Small intestine (tissue), 7 donors: ENCODE measurements around the gene ZNF326. TPM values are rescaled to one million over a fixed set of nuclear protein-coding genes. Genes with fewer than 3 reads are reported as not detected.

Source experiments
- DNase-seq, 2 donors: peaks; one replicate each; pipeline versions ENCODE4 v3.0.0 to v3.0.0-alpha.2; 2013
- FAIRE-seq: peaks from 2 replicates; lab custom pipeline; 2012; peaks lifted over from hg19 to GRCh38; lab: Jason Lieb, UNC
- H3K27ac ChIP-seq, 3 donors: one replicate each; pipeline ENCODE4 v1.5.1; 2013; ENCODE audit warnings: low read length in 2 of 3, mild to moderate bottlenecking in 2 of 3, control low read depth in 1 of 3, inconsistent platforms in 1 of 3, low read depth in 1 of 3, moderate library complexity in 1 of 3
- H3K27me3 ChIP-seq, 3 donors: one replicate each; pipeline ENCODE4 v1.6.1; 2013; ENCODE audit warnings: low read length in 3 of 3, inconsistent platforms in 1 of 3; ENCODE audit not compliant: control insufficient read depth in 3 of 3, insufficient read depth in 3 of 3
- H3K36me3 ChIP-seq, 3 donors: one replicate each; pipeline ENCODE4 v1.6.1; 2013; ENCODE audit warnings: low read length in 3 of 3, inconsistent platforms in 1 of 3, low read depth in 1 of 3, mild to moderate bottlenecking in 1 of 3, moderate library complexity in 1 of 3; ENCODE audit not compliant: control insufficient read depth in 3 of 3, insufficient read depth in 2 of 3
- H3K4me1 ChIP-seq, 3 donors: one replicate each; pipeline ENCODE4 v1.6.1; 2013; ENCODE audit warnings: low read length in 2 of 3, inconsistent platforms in 1 of 3, low read depth in 1 of 3, mild to moderate bottlenecking in 1 of 3, moderate library complexity in 1 of 3; ENCODE audit not compliant: control insufficient read depth in 3 of 3, insufficient read depth in 2 of 3
- H3K4me3 ChIP-seq, 3 donors: one replicate each; pipeline ENCODE4 v1.5.1; 2013; ENCODE audit warnings: low read length in 3 of 3, control low read depth in 1 of 3, inconsistent platforms in 1 of 3, low read depth in 1 of 3, mild to moderate bottlenecking in 1 of 3, moderate library complexity in 1 of 3
- H3K9me3 ChIP-seq, 2 donors: one replicate each; pipeline ENCODE4 v1.6.1; 2013; ENCODE audit warnings: low read depth in 1 of 2, low read length in 1 of 2; ENCODE audit not compliant: control insufficient read depth in 2 of 2, insufficient read depth in 1 of 2
- WGBS, 3 donors: extraction: QIAGEN DNeasy Blood & Tissue Kit; methylation state at CpG; one replicate each; pipeline ENCODE4 v1.1.7; 2013; 5-methylcytosine and 5-hydroxymethylcytosine counted together
- polyA plus RNA-seq, 4 donors: library from polyadenylated mRNA; stranded (reverse) in 3 of 4; unstranded in 1 of 4; fragments of 200-250 nt in 3 of 4; fragments of 120-200 nt in 1 of 4; gene quantifications; one replicate each; pipeline versions ENCODE4 v1.2.1 to v1.2.3, GENCODE V29; 2013
- donor health status: healthy with polysubstance abuse.
- donor health status: control.
- donor health status: control.
- donor health status: Bipolar disorder and iron deficiency.
- donor health status: healthy.

Gene ZNF326
- polyA plus RNA-seq, 4 donors, result 11.3 to 49.0 (median 18.7) TPM

- no peaks in the 10 kb centered on the region for H3K27me3 ChIP-seq
- no peak for FAIRE-seq
Measured at GRCh38 chr1:89986020-89986419, 8.9 kb upstream of the ZNF326 start.

GRCh38 chr1:89987159-89987819 is 7.6 kb upstream of the ZNF326 start:
- no peaks in the 10 kb centered on the region for H3K36me3 ChIP-seq
- no peaks in the 10 kb centered on the region for H3K27me3 ChIP-seq
- H3K4me3 ChIP-seq, result no peak overlapping the region
- FAIRE-seq, result peak; percentile 59
- WGBS, 3 donors, result 0 to 2% (median 1%) methylated on average over 3 of the region's 3 CpGs
- peak; percentile 83 to 85 for DNase-seq
- H3K4me1 ChIP-seq, result peaks cover 4 to 27% (median 5%) of the 10 kb centered on the region in 3 donors
- no peaks in the 10 kb centered on the region for H3K9me3 ChIP-seq
- H3K27ac ChIP-seq, result no peak overlapping the region

More at GRCh38 chr1:89986020-89986419, 8.9 kb upstream of the ZNF326 start:
- no peak overlapping the region for H3K4me3 ChIP-seq
- DNase-seq, result peak; percentile 41 to 55
- no peak overlapping the region for H3K27ac ChIP-seq
- H3K36me3 ChIP-seq, result no peaks in the 10 kb centered on the region
- no peaks in the 10 kb centered on the region for H3K9me3 ChIP-seq
- peaks cover 1 to 27% (median 4%) of the 10 kb centered on the region in 3 donors for H3K4me1 ChIP-seq

GRCh38 chr1:89989099-89989498 is 5.8 kb upstream of the ZNF326 start:
- 86 to 93% (median 89%) methylated on average over 23 of the region's 23 CpGs for WGBS, 3 donors
- peak overlapping the region in 2 of 3 donors; percentile 60 to 93 for H3K27ac ChIP-seq

GRCh38 chr1:89989799-89990198 is 5.1 kb upstream of the ZNF326 start:
- no peaks in the 10 kb centered on the region for H3K36me3 ChIP-seq
- WGBS, 3 donors, result 10 to 51% (median 37%) methylated on average over 3 of the region's 3 CpGs
- no peak overlapping the region for H3K4me3 ChIP-seq
- H3K27ac ChIP-seq, result peak overlapping the region; percentile 74 to 93 (median 83)
- no peaks in the 10 kb centered on the region for H3K9me3 ChIP-seq
- peak; percentile 93 to 98 for DNase-seq
- FAIRE-seq, result no peak
- H3K27me3 ChIP-seq, result no peaks in the 10 kb centered on the region
- peaks cover 4 to 27% (median 6%) of the 10 kb centered on the region in 3 donors for H3K4me1 ChIP-seq

More at GRCh38 chr1:89989099-89989498, 5.8 kb upstream of the ZNF326 start:
- no peaks in the 10 kb centered on the region for H3K9me3 ChIP-seq
- H3K4me1 ChIP-seq, result peaks cover 4 to 27% (median 6%) of the 10 kb centered on the region in 3 donors
- no peak overlapping the region for H3K4me3 ChIP-seq
- H3K27me3 ChIP-seq, result no peaks in the 10 kb centered on the region
- no peak for FAIRE-seq
- DNase-seq, result no peak
- no peaks in the 10 kb centered on the region for H3K36me3 ChIP-seq

- no peaks in the 10 kb centered on the region for H3K36me3 ChIP-seq
- H3K9me3 ChIP-seq, result no peaks in the 10 kb centered on the region
- no peak for FAIRE-seq
- no peak for DNase-seq
- peak overlapping the region; percentile 47 to 93 (median 74) for H3K27ac ChIP-seq
- no peaks in the 10 kb centered on the region for H3K27me3 ChIP-seq
- 69 to 72% (median 72%) methylated on average over 8 of the region's 8 CpGs for WGBS, 3 donors
- H3K4me1 ChIP-seq, result peaks cover 4 to 21% (median 6%) of the 10 kb centered on the region in 3 donors
- H3K4me3 ChIP-seq, result no peak overlapping the region
Measured at GRCh38 chr1:89990976-89991831, 3.7 kb upstream of the ZNF326 start.

- Histone ChIP-seq H3K4me1 (peaks cover 6 to 18% (median 7%) of the 10 kb centered on the region in 3 donors), H3K4me3 (no peak overlapping the region), H3K9me3 (no peaks in the 10 kb centered on the region), H3K27me3 (no peaks in the 10 kb centered on the region), H3K36me3 (no peaks in the 10 kb centered on the region), H3K27ac (no peak overlapping the region)
- DNase-seq, result no peak
- no peak for FAIRE-seq
- 96 to 97% (median 97%) methylated on average over 24 of the region's 24 CpGs for WGBS, 3 donors
Measured at GRCh38 chr1:89993541-89993940, 1.4 kb upstream of the ZNF326 start.

- Histone ChIP-seq H3K36me3 (no peaks in the 10 kb centered on the region), H3K9me3 (no peaks in the 10 kb centered on the region), H3K27ac (peak overlapping the region; percentile 98 to 99 (median 98)), H3K27me3 (no peaks in the 10 kb centered on the region), H3K4me1 (peaks cover 5 to 13% (median 6%) of the 10 kb centered on the region in 3 donors), H3K4me3 (peak overlapping the region in 2 of 3 donors; percentile 71 to 84)
- no peak for FAIRE-seq
- 68 to 71% (median 70%) methylated on average over 16 of the region's 16 CpGs for WGBS, 3 donors
- DNase-seq, result no peak
Measured at GRCh38 chr1:89994231-89994804, 592 bp upstream of the ZNF326 start.
